Body of pancreas (tissue), 4 donors: ENCODE data around the gene PTK6. TPM values are rescaled to one million over a fixed set of nuclear protein-coding genes. Genes with fewer than 3 reads are reported as not detected.
"Not testable (repeated sequence)": the region's sequence is repeated elsewhere in the genome, so short reads cannot be mapped to it uniquely, and the experiment has no call there.

Experiments used
- ATAC-seq: fragments of 150-250 bp; one replicate; pipeline ENCODE4 v1.9.1; 2016
- DNase-seq, 4 donors: peaks; one replicate each; pipeline ENCODE4 v3.0.0-alpha.2; 2019
- H3K27ac ChIP-seq, 4 donors: fragments of 200-600 bp; sonication (generic); 1 replicate in 3 of 4; 2 replicates in 1 of 4; pipeline versions ENCODE4 v1.5.1 to v1.6.1; 2016 to 2019; ENCODE audit warnings: mild to moderate bottlenecking in 1 of 4, mixed read lengths in 1 of 4, moderate library complexity in 1 of 4
- H3K27me3 ChIP-seq, 2 donors: fragments of 200-600 bp; sonication (generic); one replicate each; pipeline ENCODE4 v1.6.0; 2016; ENCODE audit warnings: mild to moderate bottlenecking in 1 of 2
- H3K36me3 ChIP-seq, 2 donors: fragments of 200-600 bp; sonication (generic); replicated peaks in 1 of 2; 2 replicates each; pipeline ENCODE4 v1.5.1; 2016; ENCODE audit warnings: low read depth in 2 of 2; ENCODE audit not compliant: insufficient read depth in 1 of 2
- H3K4me1 ChIP-seq: fragments of 200-600 bp; sonication (generic); one replicate; pipeline ENCODE4 v1.6.0; 2016
- H3K4me3 ChIP-seq, 2 donors: fragments of 200-600 bp; sonication (generic); 1 replicate in 1 of 2; 2 replicates in 1 of 2; pipeline ENCODE4 v1.5.1; 2016 to 2019
- H3K9me3 ChIP-seq, 3 donors: fragments of 200-600 bp; sonication (generic); 1 replicate in 2 of 3; 2 replicates in 1 of 3; pipeline ENCODE4 v1.5.1; 2016
- POLR2A ChIP-seq, 3 donors: fragments of 450-650 bp; IDR thresholded peaks; one replicate each; pipeline ENCODE4 v1.6.1; 2016; ENCODE audit warnings: antibody characterized with exemption in 3 of 3, mild to moderate bottlenecking in 2 of 3
- whole genome bisulfite sequencing, 2 donors: methylation state at CpG; one replicate each; pipeline ENCODE4 v1.1.5; 2017; 5-methylcytosine and 5-hydroxymethylcytosine counted together
- intact Hi-C: fragments of 100-400 bp; cut with DNase I; formaldehyde crosslinking; loops from one replicate; pipeline ENCODE4 v1.15.1; 2023
- total RNA-seq, 2 donors: library from RNA; depleted of rRNA; stranded (reverse); fragments of >200 nt; gene quantifications; one replicate each; pipeline ENCODE4 v1.1.0, GENCODE V29; 2016
- TF ChIP-seq, protein P1 (sequence below), 7 experiments: fragments of 450-650 bp in 4 of 7; fragments of 200-600 bp in 3 of 7; sonication (generic) in 3 of 7; IDR thresholded peaks; one replicate each; pipeline ENCODE4 v1.5.1; 2016 to 2019; ENCODE audit warnings: antibody characterized with exemption in 7 of 7

Gene PTK6
- total RNA-seq, 2 donors from 2014 or later = 3.0 to 5.4 TPM

- peaks cover 0 to 8% of the 10 kb centered on the region in 2 donors for H3K27me3 ChIP-seq
- no peak for ATAC-seq
- 30 to 35% methylated on average over 2 to 11 of the region's 11 CpGs for WGBS, 2 donors
Observed at GRCh38 chr20:63482021-63482587, 55.1 kb downstream of the PTK6 start.

DNA sequence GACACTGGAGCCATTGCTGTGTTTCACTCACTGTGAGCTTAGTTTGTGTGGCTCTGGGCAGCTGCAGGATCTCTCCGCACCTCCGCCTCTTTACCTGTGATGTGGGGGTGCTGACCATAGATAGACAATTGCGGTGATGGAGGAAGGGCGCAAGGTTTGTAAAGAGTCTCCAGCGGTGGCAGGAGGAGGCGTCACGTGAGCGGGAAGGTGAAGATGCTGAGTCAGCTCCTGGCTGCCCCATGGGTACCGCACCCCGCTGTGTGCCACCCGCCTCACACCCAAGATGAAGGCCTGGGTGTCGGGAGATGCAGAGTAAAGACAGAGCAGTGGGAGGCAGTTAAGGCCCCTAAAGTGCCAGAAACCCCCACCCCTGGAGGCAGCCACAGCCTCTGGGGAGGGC, 55.7 kb downstream of the PTK6 start:
- H3K4me3 ChIP-seq = no peak overlapping the region
- H3K4me1 ChIP-seq = peaks cover 11% of the 10 kb centered on the region
- ATAC-seq (no peak), DNase-seq (no peak)
- H3K9me3 ChIP-seq = no peaks in the 10 kb centered on the region
- no peak overlapping the region for H3K27ac ChIP-seq
- WGBS, 2 donors = 56 to 60% methylated on average over 12 of the region's 12 CpGs
- intact Hi-C loops = no loop called here
- H3K36me3 ChIP-seq = no peaks in the 10 kb centered on the region
- peaks cover 0 to 8% of the 10 kb centered on the region in 2 donors for H3K27me3 ChIP-seq
- TF ChIP-seq, protein P1, sequence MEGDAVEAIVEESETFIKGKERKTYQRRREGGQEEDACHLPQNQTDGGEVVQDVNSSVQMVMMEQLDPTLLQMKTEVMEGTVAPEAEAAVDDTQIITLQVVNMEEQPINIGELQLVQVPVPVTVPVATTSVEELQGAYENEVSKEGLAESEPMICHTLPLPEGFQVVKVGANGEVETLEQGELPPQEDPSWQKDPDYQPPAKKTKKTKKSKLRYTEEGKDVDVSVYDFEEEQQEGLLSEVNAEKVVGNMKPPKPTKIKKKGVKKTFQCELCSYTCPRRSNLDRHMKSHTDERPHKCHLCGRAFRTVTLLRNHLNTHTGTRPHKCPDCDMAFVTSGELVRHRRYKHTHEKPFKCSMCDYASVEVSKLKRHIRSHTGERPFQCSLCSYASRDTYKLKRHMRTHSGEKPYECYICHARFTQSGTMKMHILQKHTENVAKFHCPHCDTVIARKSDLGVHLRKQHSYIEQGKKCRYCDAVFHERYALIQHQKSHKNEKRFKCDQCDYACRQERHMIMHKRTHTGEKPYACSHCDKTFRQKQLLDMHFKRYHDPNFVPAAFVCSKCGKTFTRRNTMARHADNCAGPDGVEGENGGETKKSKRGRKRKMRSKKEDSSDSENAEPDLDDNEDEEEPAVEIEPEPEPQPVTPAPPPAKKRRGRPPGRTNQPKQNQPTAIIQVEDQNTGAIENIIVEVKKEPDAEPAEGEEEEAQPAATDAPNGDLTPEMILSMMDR (IDR thresholded peaks at IDR 0.05) = no peak
- no peak for TF ChIP-seq POLR2A (IDR thresholded peaks at IDR 0.05)

More at GRCh38 chr20:63482021-63482587, 55.1 kb downstream of the PTK6 start:
- peaks cover 11% of the 10 kb centered on the region for H3K4me1 ChIP-seq
- no peaks in the 10 kb centered on the region for H3K9me3 ChIP-seq
- H3K36me3 ChIP-seq = no peaks in the 10 kb centered on the region
- intact Hi-C loops = no loop called here
- no peak for DNase-seq
- TF ChIP-seq, protein P1 (IDR thresholded peaks at IDR 0.05) = no peak
- TF ChIP-seq POLR2A (IDR thresholded peaks at IDR 0.05) = no peak
- H3K4me3 ChIP-seq = no peak overlapping the region
- no peak overlapping the region for H3K27ac ChIP-seq

DNA sequence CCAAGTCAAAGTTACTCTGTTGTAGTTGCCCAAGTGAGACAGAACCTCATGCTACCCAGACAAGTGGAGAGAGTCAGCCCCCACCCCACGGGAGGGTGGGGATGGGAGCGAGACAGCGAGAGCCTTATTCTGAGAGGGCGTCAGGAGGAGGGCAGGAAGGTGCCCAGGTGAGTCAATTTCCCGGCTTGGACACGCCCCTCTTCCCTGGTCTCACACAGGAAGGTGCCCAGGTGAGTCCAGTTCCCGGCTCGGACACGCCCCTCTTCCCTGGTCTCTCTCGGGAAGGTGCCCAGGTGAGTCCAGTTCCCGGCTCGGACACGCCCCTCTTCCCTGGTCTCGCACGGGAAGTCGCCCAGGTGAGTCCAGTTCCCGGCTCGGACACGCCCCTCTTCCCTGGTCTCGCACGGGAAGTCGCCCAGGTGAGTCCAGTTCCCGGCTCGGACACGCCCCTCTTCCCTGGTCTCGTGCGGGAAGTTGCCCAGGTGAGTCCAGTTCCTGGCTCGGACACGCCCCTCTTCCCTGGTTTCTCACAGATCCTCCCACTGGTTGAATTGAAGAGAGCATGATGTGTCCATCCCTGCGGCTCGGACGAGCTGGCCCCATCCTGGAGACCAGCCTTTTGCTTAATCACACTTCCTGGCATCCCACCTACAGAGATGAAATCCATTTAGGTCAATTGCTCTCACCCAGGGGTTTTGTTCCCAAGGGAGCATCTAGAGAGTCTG, 57.3 kb downstream of the PTK6 start:
- not testable (repeated sequence) for H3K27me3 ChIP-seq, ATAC-seq

GRCh38 chr20:63478346-63479302, 58.6 kb downstream of the PTK6 start:
- WGBS, 2 donors = 76 to 81% methylated on average over 9 to 31 of the region's 34 CpGs
- DNase-seq = no peak
- H3K27ac ChIP-seq = no peak overlapping the region
- no peak overlapping the region for H3K4me3 ChIP-seq
- intact Hi-C loops = no loop called here
- no peak for ATAC-seq
- no peaks in the 10 kb centered on the region for H3K9me3 ChIP-seq
- peaks cover 0 to 12% of the 10 kb centered on the region in 2 donors for H3K27me3 ChIP-seq
- H3K4me1 ChIP-seq = peaks cover 11% of the 10 kb centered on the region
- no peaks in the 10 kb centered on the region for H3K36me3 ChIP-seq
- no peak for TF ChIP-seq POLR2A (IDR thresholded peaks at IDR 0.05)
- TF ChIP-seq, protein P1 (IDR thresholded peaks at IDR 0.05) = no peak

More for the DNA sequence above, 57.3 kb downstream of the PTK6 start:
- H3K36me3 ChIP-seq, H3K27ac ChIP-seq, H3K9me3 ChIP-seq, H3K4me3 ChIP-seq, DNase-seq, intact Hi-C loops: not testable (repeated sequence)
- 31 to 46% methylated on average over 7 to 32 of the region's 32 CpGs for WGBS, 2 donors
- H3K4me1 ChIP-seq = peaks cover 11% of the 10 kb centered on the region

Other genes starting within 250 kb of the PTK6 start
- gene COL20A1, start 244.2 kb downstream of the PTK6 start, total RNA-seq = not detected
- gene CHRNA4, start 176.0 kb downstream of the PTK6 start, total RNA-seq = not detected
- gene KCNQ2, start 64.7 kb downstream of the PTK6 start, total RNA-seq = 1 to 10 TPM; 1.8 to 3.0 TPM
- 10 to 100 TPM; 21.0 to 23.1 TPM for gene EEF1A2, start 38.3 kb downstream of the PTK6 start, total RNA-seq
- gene PPDPF, start 16.6 kb downstream of the PTK6 start, total RNA-seq = 100 to 1,000 TPM in 1 of 2 donors, 10 to 100 TPM in 1; 69.9 to 106 TPM
- gene SRMS, start 10.4 kb upstream of the PTK6 start, total RNA-seq = not detected
- 1 to 10 TPM in 1 of 2 donors, under 1 TPM in 1; 0.66 to 2.9 TPM for gene FNDC11, start 16.8 kb upstream of the PTK6 start, total RNA-seq
- 10 to 100 TPM; 20.8 to 33.3 TPM for gene HELZ2, start 36.9 kb upstream of the PTK6 start, total RNA-seq
- 1 to 10 TPM; 8.9 to 9.9 TPM for gene GMEB2, start 89.7 kb upstream of the PTK6 start, total RNA-seq
- 1 to 10 TPM; 5.6 to 7.8 TPM for gene STMN3, start 116.0 kb upstream of the PTK6 start, total RNA-seq
- gene RTEL1, start 120.9 kb upstream of the PTK6 start, total RNA-seq = 10 to 100 TPM in 1 of 2 donors, 1 to 10 TPM in 1; 7.3 to 50.4 TPM
- gene TNFRSF6B, start 159.3 kb upstream of the PTK6 start, total RNA-seq = 10 to 100 TPM in 1 of 2 donors, 1 to 10 TPM in 1; 9.9 to 13.8 TPM
- gene ARFRP1, start 170.6 kb upstream of the PTK6 start, total RNA-seq = 10 to 100 TPM; 22.6 to 23.4 TPM
- gene ZGPAT, start 170.7 kb upstream of the PTK6 start, total RNA-seq = 10 to 100 TPM; 16.6 to 53.1 TPM
- 10 to 100 TPM in 1 of 2 donors, 1 to 10 TPM in 1; 4.9 to 14.0 TPM for gene LIME1, start 199.3 kb upstream of the PTK6 start, total RNA-seq
- gene SLC2A4RG, start 202.4 kb upstream of the PTK6 start, total RNA-seq = 10 to 100 TPM; 30.9 to 69.5 TPM